ENCODE results near the gene FAM181A.

DNA sequence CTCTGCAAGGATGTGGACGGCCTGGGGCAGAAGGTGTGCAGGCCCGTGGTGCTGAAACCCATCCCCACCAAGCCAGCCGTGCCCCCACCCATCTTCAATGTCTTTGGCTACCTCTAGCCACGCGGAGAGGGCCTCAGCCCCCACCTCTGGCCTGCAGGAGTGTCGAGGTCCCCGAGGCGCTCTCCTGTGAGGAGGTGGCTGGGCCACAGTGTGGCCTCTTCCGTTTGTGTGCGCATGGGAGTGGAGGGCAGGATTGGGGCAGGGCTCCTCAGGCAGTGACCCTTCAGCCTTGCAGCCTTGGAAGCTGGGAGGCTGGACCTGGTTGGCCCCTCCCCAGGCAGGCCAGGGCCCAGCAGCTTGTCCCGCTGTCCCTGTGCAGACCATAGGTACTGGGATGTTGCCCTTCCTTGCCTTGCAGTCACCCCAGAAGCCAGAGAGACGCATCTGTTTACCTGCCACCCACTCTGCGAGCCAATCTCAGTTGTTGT is 1.9 kb downstream of the FAM181A start:
- TF ChIP-seq JUND (IDR thresholded peaks at IDR 0.05; ENCODE audit: borderline replicate concordance, low read depth, low read length), result no peak
- TF ChIP-seq JUND (tag; IDR thresholded peaks at IDR 0.05; ENCODE audit: borderline replicate concordance, low read depth, low read length), result no peak
- no peak for TF ChIP-seq LARP7 (IDR thresholded peaks at IDR 0.05)
- no peak for TF ChIP-seq FOXK2 (conservative IDR thresholded peaks at IDR 0.05 in 1 of 2, IDR thresholded peaks at IDR 0.05 in 1 of 2; ENCODE audit: low read depth in 2 of 2)
- TF ChIP-seq CTCF (IDR thresholded peaks at IDR 0.05 in 2 of 3, conservative IDR thresholded peaks at IDR 0.05 in 1 of 3; ENCODE audit: insufficient read depth in 2 of 3, low read depth in 1 of 3, low read length in 3 of 3), result no peak
- no peak for TF ChIP-seq YBX1 (IDR thresholded peaks at IDR 0.05)
- no peak for TF ChIP-seq HDAC2 (IDR thresholded peaks at IDR 0.05)
- TF ChIP-seq, protein P1, sequence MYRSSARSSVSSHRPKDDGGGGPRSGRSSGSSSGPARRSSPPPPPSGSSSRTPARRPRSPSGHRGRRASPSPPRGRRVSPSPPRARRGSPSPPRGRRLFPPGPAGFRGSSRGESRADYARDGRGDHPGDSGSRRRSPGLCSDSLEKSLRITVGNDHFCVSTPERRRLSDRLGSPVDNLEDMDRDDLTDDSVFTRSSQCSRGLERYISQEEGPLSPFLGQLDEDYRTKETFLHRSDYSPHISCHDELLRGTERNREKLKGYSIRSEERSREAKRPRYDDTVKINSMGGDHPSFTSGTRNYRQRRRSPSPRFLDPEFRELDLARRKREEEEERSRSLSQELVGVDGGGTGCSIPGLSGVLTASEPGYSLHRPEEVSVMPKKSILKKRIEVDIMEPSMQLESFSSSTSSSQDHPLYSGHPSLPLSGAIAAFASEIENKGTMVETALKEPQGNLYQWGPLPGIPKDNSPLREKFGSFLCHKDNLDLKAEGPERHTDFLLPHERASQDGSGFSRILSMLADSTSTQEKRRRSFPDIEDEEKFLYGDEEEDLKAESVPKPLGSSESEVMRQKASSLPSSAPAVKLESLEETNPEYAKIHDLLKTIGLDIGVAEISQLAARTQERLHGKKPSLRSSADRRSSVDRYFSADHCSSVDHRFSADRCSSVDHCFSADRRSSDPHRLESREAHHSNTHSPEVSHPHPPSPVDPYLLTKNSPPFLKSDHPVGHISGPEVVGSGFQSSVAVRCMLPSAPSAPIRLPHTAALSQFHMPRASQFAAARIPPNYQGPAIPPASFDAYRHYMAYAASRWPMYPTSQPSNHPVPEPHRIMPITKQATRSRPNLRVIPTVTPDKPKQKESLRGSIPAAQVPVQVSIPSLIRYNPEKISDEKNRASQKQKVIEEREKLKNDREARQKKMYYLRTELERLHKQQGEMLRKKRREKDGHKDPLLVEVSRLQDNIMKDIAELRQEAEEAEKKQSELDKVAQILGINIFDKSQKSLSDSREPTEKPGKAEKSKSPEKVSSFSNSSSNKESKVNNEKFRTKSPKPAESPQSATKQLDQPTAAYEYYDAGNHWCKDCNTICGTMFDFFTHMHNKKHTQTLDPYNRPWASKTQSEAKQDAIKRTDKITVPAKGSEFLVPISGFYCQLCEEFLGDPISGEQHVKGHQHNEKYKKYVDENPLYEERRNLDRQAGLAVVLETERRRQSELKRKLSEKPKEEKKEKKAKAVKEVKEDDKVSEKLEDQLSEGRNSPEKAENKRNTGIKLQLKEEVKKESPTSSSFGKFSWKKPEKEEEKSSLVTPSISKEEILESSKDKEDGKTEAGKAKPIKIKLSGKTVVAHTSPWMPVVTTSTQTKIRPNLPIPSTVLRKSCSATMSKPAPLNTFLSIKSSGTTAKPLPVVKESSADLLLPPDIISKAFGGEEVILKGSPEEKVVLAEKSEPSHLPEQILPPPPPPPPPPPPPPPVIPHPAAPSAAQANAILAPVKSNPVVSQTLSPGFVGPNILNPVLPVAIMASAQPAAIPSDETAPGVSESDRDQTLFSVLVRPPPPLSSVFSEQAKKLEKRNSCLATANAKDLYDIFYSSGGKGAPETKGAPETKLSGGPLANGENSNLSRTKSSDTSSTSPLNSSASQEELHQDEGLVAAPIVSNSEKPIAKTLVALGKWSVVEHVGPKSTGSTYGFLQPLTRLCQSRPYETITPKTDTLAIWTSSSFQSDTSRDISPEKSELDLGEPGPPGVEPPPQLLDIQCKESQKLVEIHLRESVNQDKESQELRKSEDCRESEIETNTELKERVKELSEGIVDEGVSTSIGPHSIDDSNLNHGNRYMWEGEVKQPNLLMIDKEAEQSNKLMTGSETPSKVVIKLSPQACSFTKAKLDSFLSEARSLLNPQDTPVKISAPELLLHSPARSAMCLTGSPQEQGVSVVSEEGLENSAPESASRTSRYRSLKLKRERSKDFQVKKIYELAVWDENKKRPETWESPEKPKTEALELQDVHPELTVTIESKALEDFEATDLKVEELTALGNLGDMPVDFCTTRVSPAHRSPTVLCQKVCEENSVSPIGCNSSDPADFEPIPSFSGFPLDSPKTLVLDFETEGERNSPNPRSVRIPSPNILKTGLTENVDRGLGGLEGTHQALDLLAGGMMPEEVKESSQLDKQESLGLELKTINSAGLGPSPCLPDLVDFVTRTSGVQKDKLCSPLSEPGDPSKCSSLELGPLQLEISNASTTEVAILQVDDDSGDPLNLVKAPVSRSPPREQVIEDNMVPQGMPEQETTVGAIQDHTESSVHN (IDR thresholded peaks at IDR 0.05; ENCODE audit: borderline replicate concordance in 1 of 2, low read depth in 1 of 2), result no peak
